ENCODE measurements around the gene TMEM212.

Gene TMEM212

DNA sequence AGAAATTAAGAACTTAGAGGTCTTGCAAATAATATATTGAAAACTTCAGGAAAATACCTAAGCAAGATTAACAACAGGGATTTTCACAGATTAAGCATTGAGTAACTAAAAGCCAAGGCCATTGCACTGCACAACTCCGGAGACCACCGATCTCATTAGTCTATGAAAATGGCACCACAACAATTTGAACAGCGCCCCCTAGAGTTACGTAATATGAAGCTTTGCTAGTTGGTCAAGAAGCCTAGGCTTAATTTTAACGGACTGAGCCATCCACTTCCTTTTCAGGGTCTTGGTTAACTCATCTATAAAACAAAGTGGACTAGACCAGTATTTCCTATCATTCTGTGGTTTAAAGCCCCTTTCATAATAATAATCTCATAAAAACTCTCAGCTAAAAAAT lies 24.8 kb downstream of the TMEM212 start:
- no peaks in the 10 kb centered on the region for H3K4me1 ChIP-seq (ENCODE audit: control insufficient read depth, insufficient read depth, low read length, poor library complexity, severe bottlenecking)
- no peak for DNase-seq
- no peaks in the 10 kb centered on the region for H3K27me3 ChIP-seq (replicated peaks; ENCODE audit: control insufficient read depth, insufficient read depth, low read length, poor library complexity, severe bottlenecking)
- H3K27ac ChIP-seq (ENCODE audit: insufficient read depth, low read length, poor library complexity, severe bottlenecking) = no peak overlapping the region
- H3K36me3 ChIP-seq (ENCODE audit: control insufficient read depth, insufficient read depth, low read length) = no peaks in the 10 kb centered on the region
- no peaks in the 10 kb centered on the region for H3K9me3 ChIP-seq (ENCODE audit: control insufficient read depth, low read length)
- H3K4me3 ChIP-seq (ENCODE audit: insufficient read depth, low read depth, low read length, poor library complexity, severe bottlenecking) = no peak overlapping the region

DNA sequence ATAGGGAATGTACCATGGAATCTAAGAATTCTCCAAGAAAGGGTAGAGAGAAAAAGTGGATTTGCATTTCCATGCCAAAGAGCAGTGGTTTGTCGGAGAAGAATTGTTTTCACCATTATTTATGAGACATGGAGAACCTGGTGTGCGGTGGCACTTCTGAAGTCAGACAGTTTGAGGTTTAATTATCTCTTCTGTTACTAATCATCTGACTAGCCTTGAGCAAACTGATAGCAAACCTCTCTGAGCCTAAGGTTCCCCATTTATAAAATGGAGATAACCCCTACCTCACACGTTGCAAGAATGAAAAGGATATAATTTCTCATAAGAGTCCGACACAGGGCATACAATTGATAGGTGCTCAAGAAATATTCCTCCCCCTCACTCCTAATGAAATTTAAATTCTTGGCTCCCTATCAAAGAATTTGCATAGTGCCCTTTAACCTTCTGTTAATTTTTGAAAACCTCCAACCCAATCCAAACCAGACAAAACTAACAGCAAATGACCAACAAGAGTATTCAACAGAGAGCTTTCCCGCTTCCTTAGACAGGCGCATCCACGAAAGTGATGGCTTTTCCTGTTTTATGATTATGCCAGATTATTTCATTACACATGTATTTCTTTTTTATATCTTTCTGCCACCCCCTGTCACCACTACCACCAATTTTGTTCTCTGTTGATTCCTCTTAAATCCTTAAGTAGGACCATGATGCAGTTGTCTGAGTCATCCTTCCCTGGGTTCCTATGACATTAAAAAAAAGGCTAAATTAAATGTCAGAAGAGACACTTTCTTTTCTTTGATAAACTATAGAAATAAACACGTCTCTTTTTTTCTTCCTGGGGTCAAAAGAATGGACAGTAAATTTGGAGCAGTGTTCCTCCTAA lies 28.5 kb downstream of the TMEM212 start:
- Histone ChIP-seq H3K27me3 (replicated peaks; ENCODE audit: control insufficient read depth, insufficient read depth, low read length, poor library complexity, severe bottlenecking) (peaks cover 5% of the 10 kb centered on the region), H3K36me3 (ENCODE audit: control insufficient read depth, insufficient read depth, low read length) (no peaks in the 10 kb centered on the region), H3K27ac (ENCODE audit: insufficient read depth, low read length, poor library complexity, severe bottlenecking) (no peak overlapping the region), H3K4me3 (ENCODE audit: insufficient read depth, low read depth, low read length, poor library complexity, severe bottlenecking) (no peak overlapping the region), H3K4me1 (ENCODE audit: control insufficient read depth, insufficient read depth, low read length, poor library complexity, severe bottlenecking) (no peaks in the 10 kb centered on the region), H3K9me3 (ENCODE audit: control insufficient read depth, low read length) (no peaks in the 10 kb centered on the region)
- no peak for DNase-seq

GRCh38 chr3:171873580-171873979 lies 30.4 kb downstream of the TMEM212 start:
- no peaks in the 10 kb centered on the region for H3K36me3 ChIP-seq (ENCODE audit: control insufficient read depth, insufficient read depth, low read length)
- peaks cover 5% of the 10 kb centered on the region for H3K27me3 ChIP-seq (replicated peaks; ENCODE audit: control insufficient read depth, insufficient read depth, low read length, poor library complexity, severe bottlenecking)
- H3K4me1 ChIP-seq (ENCODE audit: control insufficient read depth, insufficient read depth, low read length, poor library complexity, severe bottlenecking) = no peaks in the 10 kb centered on the region
- no peak for DNase-seq
- no peaks in the 10 kb centered on the region for H3K9me3 ChIP-seq (ENCODE audit: control insufficient read depth, low read length)
- no peak overlapping the region for H3K27ac ChIP-seq (ENCODE audit: insufficient read depth, low read length, poor library complexity, severe bottlenecking)
- H3K4me3 ChIP-seq (ENCODE audit: insufficient read depth, low read depth, low read length, poor library complexity, severe bottlenecking) = no peak overlapping the region

DNA sequence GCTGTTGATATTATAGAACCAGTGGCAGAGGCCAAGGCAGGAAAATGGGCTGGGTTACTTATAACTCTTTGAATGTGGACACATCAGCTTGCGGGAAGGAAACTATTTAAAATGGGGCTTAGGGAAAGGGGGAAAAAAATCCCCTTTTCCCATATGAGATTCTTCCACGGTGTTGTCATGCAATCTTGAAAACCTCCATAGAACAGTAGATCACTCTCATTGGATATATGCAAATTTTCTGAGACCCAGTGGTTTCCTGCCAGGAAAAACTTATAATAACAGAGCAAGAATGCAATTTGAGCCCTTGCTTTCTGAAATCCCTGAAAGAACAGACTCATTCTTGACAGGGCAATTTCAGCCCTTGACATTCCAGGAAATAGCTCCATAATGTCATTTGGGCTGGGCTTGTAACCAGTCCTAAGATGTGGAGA lies 31.1 kb downstream of the TMEM212 start:
- no peaks in the 10 kb centered on the region for H3K4me1 ChIP-seq (ENCODE audit: control insufficient read depth, insufficient read depth, low read length, poor library complexity, severe bottlenecking)
- peaks cover 5% of the 10 kb centered on the region for H3K27me3 ChIP-seq (replicated peaks; ENCODE audit: control insufficient read depth, insufficient read depth, low read length, poor library complexity, severe bottlenecking)
- DNase-seq = no peak
- no peaks in the 10 kb centered on the region for H3K9me3 ChIP-seq (ENCODE audit: control insufficient read depth, low read length)
- H3K27ac ChIP-seq (ENCODE audit: insufficient read depth, low read length, poor library complexity, severe bottlenecking) = no peak overlapping the region
- H3K4me3 ChIP-seq (ENCODE audit: insufficient read depth, low read depth, low read length, poor library complexity, severe bottlenecking) = no peak overlapping the region
- no peaks in the 10 kb centered on the region for H3K36me3 ChIP-seq (ENCODE audit: control insufficient read depth, insufficient read depth, low read length)

DNA sequence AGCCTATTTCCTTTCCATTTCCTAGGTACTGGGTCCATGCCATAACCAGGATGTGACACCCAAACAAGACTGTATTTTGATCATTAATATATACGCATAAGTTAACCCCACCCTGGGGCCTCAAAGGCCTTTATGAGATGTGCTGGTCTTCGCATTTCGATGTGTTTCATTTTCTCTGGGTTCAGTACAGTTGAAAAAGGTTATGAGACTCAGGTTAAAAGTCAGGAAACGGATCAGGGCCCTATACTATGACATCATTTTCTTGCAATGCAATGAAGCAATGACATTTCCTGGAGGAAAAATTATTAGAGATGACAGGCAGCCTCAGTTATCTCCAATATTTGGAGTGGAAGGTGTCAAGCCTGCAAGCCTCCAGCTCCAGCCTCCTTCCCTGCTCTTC lies 31.7 kb downstream of the TMEM212 start:
- Histone ChIP-seq H3K27me3 (replicated peaks; ENCODE audit: control insufficient read depth, insufficient read depth, low read length, poor library complexity, severe bottlenecking) (peaks cover 5% of the 10 kb centered on the region), H3K4me1 (ENCODE audit: control insufficient read depth, insufficient read depth, low read length, poor library complexity, severe bottlenecking) (no peaks in the 10 kb centered on the region), H3K4me3 (ENCODE audit: insufficient read depth, low read depth, low read length, poor library complexity, severe bottlenecking) (no peak overlapping the region), H3K27ac (ENCODE audit: insufficient read depth, low read length, poor library complexity, severe bottlenecking) (no peak overlapping the region), H3K9me3 (ENCODE audit: control insufficient read depth, low read length) (no peaks in the 10 kb centered on the region), H3K36me3 (ENCODE audit: control insufficient read depth, insufficient read depth, low read length) (no peaks in the 10 kb centered on the region)
- DNase-seq = no peak

DNA sequence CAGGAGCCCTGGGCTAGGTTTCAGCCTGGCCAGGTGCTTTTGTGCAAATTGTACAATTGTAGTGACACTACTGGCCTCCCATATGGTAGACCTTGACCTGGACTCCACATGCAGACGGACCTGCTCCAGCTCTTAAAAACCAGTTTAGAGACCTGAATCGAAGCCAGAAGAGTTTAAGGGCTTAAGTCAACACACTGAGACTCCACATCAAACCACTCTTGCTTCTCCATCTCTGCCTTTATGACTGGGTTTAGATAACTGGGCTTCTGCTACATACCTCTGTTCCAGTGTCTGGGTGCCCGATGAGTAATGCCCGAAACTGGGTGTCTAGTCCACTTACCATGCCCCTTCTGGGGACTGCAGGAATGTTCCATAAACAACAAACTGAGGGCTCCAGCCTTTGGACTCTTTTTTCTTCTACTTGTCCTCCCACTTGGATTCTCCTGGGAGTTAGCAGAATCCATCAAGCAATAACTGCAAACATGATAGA lies 32.8 kb downstream of the TMEM212 start:
- Histone ChIP-seq H3K4me3 (ENCODE audit: insufficient read depth, low read depth, low read length, poor library complexity, severe bottlenecking) (no peak overlapping the region), H3K4me1 (ENCODE audit: control insufficient read depth, insufficient read depth, low read length, poor library complexity, severe bottlenecking) (no peaks in the 10 kb centered on the region)

DNA sequence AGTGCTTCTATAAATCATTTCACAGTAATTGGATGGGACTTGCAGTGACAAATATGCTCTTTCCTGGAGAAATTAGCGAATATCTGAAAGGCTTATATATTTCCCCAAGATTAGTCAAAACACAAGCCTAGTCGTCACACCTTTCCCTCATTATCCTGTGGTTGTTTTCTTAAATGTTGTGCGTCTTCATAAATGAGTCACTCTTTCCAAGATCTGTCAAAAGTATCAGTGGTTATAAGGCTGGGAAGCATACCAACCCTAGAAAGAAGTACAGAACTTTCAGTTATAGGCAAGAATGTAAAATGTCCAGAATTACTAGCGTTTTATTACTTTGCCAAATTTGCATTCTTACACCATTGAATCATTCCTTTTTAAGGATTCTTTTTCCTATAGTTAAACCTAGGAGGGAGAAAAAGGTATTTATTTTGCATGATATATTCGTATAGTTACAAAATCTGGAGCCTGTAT lies 33.6 kb downstream of the TMEM212 start:
- H3K36me3 ChIP-seq (ENCODE audit: control insufficient read depth, insufficient read depth, low read length) = no peaks in the 10 kb centered on the region
- no peak overlapping the region for H3K4me3 ChIP-seq (ENCODE audit: insufficient read depth, low read depth, low read length, poor library complexity, severe bottlenecking)
- H3K27me3 ChIP-seq (replicated peaks; ENCODE audit: control insufficient read depth, insufficient read depth, low read length, poor library complexity, severe bottlenecking) = peaks cover 5% of the 10 kb centered on the region
- no peaks in the 10 kb centered on the region for H3K4me1 ChIP-seq (ENCODE audit: control insufficient read depth, insufficient read depth, low read length, poor library complexity, severe bottlenecking)
- no peaks in the 10 kb centered on the region for H3K9me3 ChIP-seq (ENCODE audit: control insufficient read depth, low read length)
- no peak for DNase-seq
- no peak overlapping the region for H3K27ac ChIP-seq (ENCODE audit: insufficient read depth, low read length, poor library complexity, severe bottlenecking)

More for the DNA sequence above, 32.8 kb downstream of the TMEM212 start:
- DNase-seq = no peak
- Histone ChIP-seq H3K9me3 (ENCODE audit: control insufficient read depth, low read length) (no peaks in the 10 kb centered on the region), H3K27me3 (replicated peaks; ENCODE audit: control insufficient read depth, insufficient read depth, low read length, poor library complexity, severe bottlenecking) (peaks cover 5% of the 10 kb centered on the region), H3K27ac (ENCODE audit: insufficient read depth, low read length, poor library complexity, severe bottlenecking) (no peak overlapping the region), H3K36me3 (ENCODE audit: control insufficient read depth, insufficient read depth, low read length) (no peaks in the 10 kb centered on the region)

DNA sequence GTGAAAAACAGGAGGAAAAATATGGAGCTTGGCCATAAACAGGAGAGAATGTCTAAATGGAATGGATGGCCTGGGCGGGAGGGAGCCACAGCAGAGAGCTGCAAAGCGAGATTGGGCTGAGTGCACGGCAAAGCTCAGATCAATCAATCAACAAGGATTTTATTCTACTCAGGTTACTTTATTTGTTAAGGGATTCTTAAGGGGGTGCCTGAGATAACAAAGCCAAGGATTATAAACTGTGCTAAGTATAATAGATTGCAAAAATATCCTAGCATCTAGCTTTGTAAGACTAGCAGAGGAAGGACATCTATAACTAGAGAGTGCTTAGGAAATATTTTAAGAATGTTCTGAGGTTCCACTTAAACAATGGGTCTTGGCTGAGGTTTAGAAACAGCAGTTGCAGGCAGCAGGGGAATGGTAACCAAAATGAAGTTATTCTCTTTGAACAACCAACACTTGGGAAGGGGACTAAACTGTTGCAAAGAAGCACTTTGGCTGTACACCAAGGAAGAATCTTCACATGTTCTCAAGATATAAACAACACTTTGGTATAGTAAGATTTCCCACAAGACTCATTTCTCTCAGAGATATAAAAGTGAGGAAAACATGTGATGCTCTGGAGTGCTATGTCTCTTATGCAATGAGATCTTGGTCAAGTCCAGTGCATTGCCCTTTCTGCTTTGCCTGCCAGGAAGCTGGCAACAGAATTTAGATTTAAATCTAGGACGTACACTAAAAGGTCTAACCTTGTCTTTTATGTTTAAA lies 35.5 kb downstream of the TMEM212 start:
- Histone ChIP-seq H3K4me3 (ENCODE audit: insufficient read depth, low read depth, low read length, poor library complexity, severe bottlenecking) (no peak overlapping the region), H3K9me3 (ENCODE audit: control insufficient read depth, low read length) (no peaks in the 10 kb centered on the region), H3K27me3 (replicated peaks; ENCODE audit: control insufficient read depth, insufficient read depth, low read length, poor library complexity, severe bottlenecking) (peaks cover 5% of the 10 kb centered on the region), H3K4me1 (ENCODE audit: control insufficient read depth, insufficient read depth, low read length, poor library complexity, severe bottlenecking) (no peaks in the 10 kb centered on the region), H3K36me3 (ENCODE audit: control insufficient read depth, insufficient read depth, low read length) (no peaks in the 10 kb centered on the region), H3K27ac (ENCODE audit: insufficient read depth, low read length, poor library complexity, severe bottlenecking) (no peak overlapping the region)
- DNase-seq = no peak

DNA sequence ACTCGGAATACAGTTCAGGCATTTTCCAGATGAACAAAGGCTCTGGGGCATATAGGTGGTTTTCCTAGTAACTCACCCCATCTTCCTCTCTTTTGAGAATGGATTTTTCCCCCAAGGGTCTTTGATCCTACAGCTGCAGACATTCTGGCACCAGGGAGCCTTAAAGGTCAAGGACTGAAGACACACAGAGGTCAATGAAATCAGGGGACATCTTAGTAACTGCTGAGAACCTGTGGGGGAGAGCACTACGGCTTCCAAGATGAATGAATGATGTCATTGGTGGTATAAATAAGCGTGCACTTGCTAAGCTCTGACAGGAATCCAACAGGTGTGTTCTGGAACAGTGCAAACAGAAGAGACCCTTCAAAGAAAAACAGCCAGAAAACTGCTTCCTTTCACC lies 36.3 kb downstream of the TMEM212 start:
- no peak for DNase-seq
- Histone ChIP-seq H3K9me3 (ENCODE audit: control insufficient read depth, low read length) (no peaks in the 10 kb centered on the region), H3K27me3 (replicated peaks; ENCODE audit: control insufficient read depth, insufficient read depth, low read length, poor library complexity, severe bottlenecking) (peaks cover 5% of the 10 kb centered on the region), H3K27ac (ENCODE audit: insufficient read depth, low read length, poor library complexity, severe bottlenecking) (no peak overlapping the region), H3K4me1 (ENCODE audit: control insufficient read depth, insufficient read depth, low read length, poor library complexity, severe bottlenecking) (no peaks in the 10 kb centered on the region), H3K36me3 (ENCODE audit: control insufficient read depth, insufficient read depth, low read length) (no peaks in the 10 kb centered on the region), H3K4me3 (ENCODE audit: insufficient read depth, low read depth, low read length, poor library complexity, severe bottlenecking) (no peak overlapping the region)
